PC-3 (cell line): ENCODE data around the gene HBG2. TPM values are rescaled to one million over a fixed set of nuclear protein-coding genes. Genes with fewer than 3 reads are reported as not detected.
"Not testable (repeated sequence)": the region's sequence is repeated elsewhere in the genome, so short reads cannot be mapped to it uniquely, and the experiment has no call there.

Source experiments
- ATAC-seq: fragments of 200-7000 bp; cut with Tn5 transposase; 2 replicates; pipeline ENCODE4 v1.9.1; 2020; ENCODE audit warnings: mild to moderate bottlenecking, moderate library complexity
- BruUV-seq: library from RNA; stranded (reverse); fragments of 400-500 nt; replicated peaks from 2 replicates; lab custom pipeline; 2021; lab: Mats Ljungman, UMichigan
- CTCF ChIA-PET: fragments of 300-600 bp; sonication (Branson Sonifier 250); formaldehyde crosslinking; loops from one replicate; lab custom pipeline; 2022; ENCODE audit warnings: antibody characterized with exemption; lab: Charles Lee
- POLR2A ChIA-PET: fragments of 300-600 bp; sonication (Branson Sonifier 250); formaldehyde crosslinking; loops from one replicate; lab custom pipeline; 2022; ENCODE audit warnings: antibody characterized with exemption; ENCODE audit not compliant: unreplicated experiment; lab: Charles Lee
- DNase-seq: peaks from one replicate; pipeline ENCODE4 v3.0.0-alpha.2; 2015
- H2AFZ ChIP-seq: fragments of 300-600 bp; sonication (generic); 2 replicates; pipeline ENCODE4 v1.6.0; 2016; ENCODE audit warnings: antibody characterized with exemption, low read length
- H3F3A ChIP-seq: fragments of 300-600 bp; sonication (generic); one replicate; pipeline ENCODE4 v1.6.0; 2017; ENCODE audit warnings: antibody characterized with exemption, low read length, control low read depth, mild to moderate bottlenecking; ENCODE audit not compliant: unreplicated experiment
- H3K27ac ChIP-seq: fragments of 300-600 bp; sonication (generic); 2 replicates; pipeline ENCODE4 v1.5.1; 2016; ENCODE audit warnings: mild to moderate bottlenecking, low read length
- H3K27me3 ChIP-seq: fragments of 300-600 bp; sonication (generic); 2 replicates; pipeline ENCODE4 v1.6.1; 2016; ENCODE audit warnings: low read length, mixed read lengths
- H3K36me3 ChIP-seq: fragments of 300-600 bp; sonication (generic); 2 replicates; pipeline ENCODE4 v1.6.1; 2016; ENCODE audit warnings: low read depth, mixed run types, low read length, mixed read lengths
- H3K4me1 ChIP-seq: fragments of 300-600 bp; sonication (generic); 2 replicates; pipeline ENCODE4 v1.5.1; 2016; ENCODE audit warnings: low read length; ENCODE audit not compliant: insufficient read depth
- H3K4me2 ChIP-seq: fragments of 300-600 bp; sonication (generic); 2 replicates; pipeline ENCODE4 v1.6.0; 2016; ENCODE audit warnings: low read length
- H3K4me3 ChIP-seq: fragments of 300-600 bp; sonication (generic); 2 replicates; pipeline ENCODE4 v1.5.1; 2016; ENCODE audit warnings: mild to moderate bottlenecking, low read length, mixed read lengths
- H3K79me2 ChIP-seq: fragments of 300-600 bp; sonication (generic); 2 replicates; pipeline ENCODE4 v1.6.1; 2017; ENCODE audit warnings: low read length, mixed read lengths
- H3K9ac ChIP-seq: fragments of 300-600 bp; sonication (generic); 2 replicates; pipeline ENCODE4 v1.6.0; 2016; ENCODE audit warnings: mild to moderate bottlenecking, low read length
- H3K9me2 ChIP-seq: fragments of 300-600 bp; sonication (generic); replicated peaks from 2 replicates; pipeline ENCODE4 v1.6.1; 2016; ENCODE audit warnings: mixed run types, low read length, mixed read lengths
- H3K9me3 ChIP-seq: fragments of 300-600 bp; sonication (generic); 2 replicates; pipeline ENCODE4 v1.6.1; 2016; ENCODE audit warnings: low read length, mixed read lengths
- H4K20me1 ChIP-seq: fragments of 300-600 bp; sonication (generic); 2 replicates; pipeline ENCODE4 v1.6.1; 2016; ENCODE audit warnings: low read length, mixed read lengths
- CTCF ChIP-seq: fragments of 300-600 bp; sonication (generic); conservative IDR thresholded peaks from 2 replicates; pipeline ENCODE4 v1.5.1; 2017; ENCODE audit warnings: antibody characterized with exemption, low read depth, mild to moderate bottlenecking, low read length
- EZH2 ChIP-seq: fragments of 300-600 bp; sonication (generic); IDR thresholded peaks from one replicate; pipeline ENCODE4 v1.6.1; 2017; ENCODE audit warnings: antibody characterized with exemption, mild to moderate bottlenecking, low read length; ENCODE audit not compliant: unreplicated experiment
- EZH2phosphoT487 ChIP-seq: fragments of 300-600 bp; sonication (generic); IDR thresholded peaks from 2 replicates; pipeline ENCODE4 v1.6.1; 2018; ENCODE audit warnings: mild to moderate bottlenecking, antibody characterized with exemption, low read length, borderline replicate concordance
- intact Hi-C: fragments of 100-400 bp; cut with micrococcal nuclease; formaldehyde crosslinking; loops from 2 replicates; pipeline ENCODE4 v1.9.0; 2023
- total RNA-seq: library from RNA; depleted of rRNA; stranded (reverse); fragments of >200 nt; gene quantifications from 2 replicates; pipeline ENCODE4 v1.2.3, GENCODE V29; 2014

Gene HBG2
- total RNA-seq, 1 experiment from 2014 or later = not detected

DNA sequence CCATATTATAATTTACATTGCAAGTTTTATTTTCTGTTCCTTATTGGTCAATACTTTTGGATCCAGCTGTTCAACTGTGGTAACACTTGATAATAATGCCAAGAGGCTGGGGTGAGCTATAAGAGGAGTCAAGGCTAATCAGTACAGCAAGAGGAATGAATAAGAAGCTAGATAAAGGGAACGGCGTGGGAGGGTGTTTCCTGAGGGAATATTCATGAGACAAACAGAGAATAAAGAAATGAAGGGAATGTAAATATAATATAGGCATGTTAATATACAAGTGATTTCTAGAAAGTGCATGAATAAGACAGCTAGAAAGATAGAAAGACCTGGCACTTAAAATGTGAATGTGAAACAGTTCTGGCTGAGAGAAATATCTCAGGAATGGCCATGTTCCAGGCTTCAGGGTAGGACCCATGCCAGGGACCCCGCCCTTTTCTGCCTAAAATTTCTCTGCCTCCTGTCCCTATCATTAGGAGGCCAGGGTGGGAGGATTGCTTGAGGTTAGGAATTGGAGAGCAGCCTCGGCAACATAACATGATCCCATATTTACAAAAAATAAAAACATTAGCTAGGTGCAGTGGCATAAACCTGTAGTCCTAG, 43.2 kb upstream of the HBG2 start:
- ATAC-seq = no peak

GRCh38 chr11:5294342-5294995, 39.9 kb upstream of the HBG2 start:
- H3F3A ChIP-seq, DNase-seq, POLR2A ChIA-PET, H3K27me3 ChIP-seq, H2AFZ ChIP-seq, H3K36me3 ChIP-seq, H3K4me1 ChIP-seq, CTCF ChIA-PET, H4K20me1 ChIP-seq, H3K4me2 ChIP-seq, H3K27ac ChIP-seq, H3K79me2 ChIP-seq, H3K9ac ChIP-seq, ATAC-seq, H3K9me3 ChIP-seq, H3K4me3 ChIP-seq, intact Hi-C loops, H3K9me2 ChIP-seq, BruUV-seq: not testable (repeated sequence)

More for the DNA sequence above, 43.2 kb upstream of the HBG2 start:
- intact Hi-C loops = no loop called here
- POLR2A ChIA-PET = no interaction called here
- Histone ChIP-seq H3K27me3 (peaks cover 18% of the 10 kb centered on the region; the same call in 1 of the 2 replicates), H3K9me3 (no peaks in the 10 kb centered on the region), H3K9ac (no peak overlapping the region), H3K4me3 (no peak overlapping the region), H3K4me2 (no peak overlapping the region), H3F3A (no peaks in the 10 kb centered on the region), H3K36me3 (no peaks in the 10 kb centered on the region), H2AFZ (no peak overlapping the region), H3K27ac (no peak overlapping the region), H4K20me1 (no peaks in the 10 kb centered on the region), H3K79me2 (no peaks in the 10 kb centered on the region), H3K4me1 (no peaks in the 10 kb centered on the region), H3K9me2 (no peaks in the 10 kb centered on the region)
- TF ChIP-seq EZH2 = no peak
- TF ChIP-seq CTCF = no peak
- TF ChIP-seq EZH2phosphoT487 = no peak
- CTCF ChIA-PET = no interaction called here
- no TSS peak for BruUV-seq
- DNase-seq = no peak

DNA sequence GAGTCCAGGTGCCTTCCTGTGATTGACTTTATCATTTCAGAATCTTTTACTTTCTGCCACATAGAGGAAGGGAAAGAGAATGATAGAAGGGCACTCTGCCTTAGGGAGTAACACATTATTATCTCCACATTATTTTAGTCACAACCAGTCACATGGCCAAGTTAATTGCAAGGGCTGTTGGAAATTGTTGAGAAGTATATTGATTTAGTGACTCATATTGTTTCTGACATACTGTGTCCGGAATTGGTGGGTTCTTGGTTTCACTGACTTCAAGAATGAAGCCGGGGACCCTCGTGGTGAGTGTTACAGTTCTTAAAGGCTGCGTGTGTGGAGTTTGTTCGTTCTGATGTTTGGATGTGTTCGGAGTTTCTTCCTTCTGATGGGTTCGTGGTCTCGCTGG, 38.4 kb upstream of the HBG2 start:
- DNase-seq (peak; percentile 6), ATAC-seq (no peak)
- ChIA-PET POLR2A (no interaction called here), CTCF (no interaction called here)
- no peaks in the 10 kb centered on the region for H3K27me3 ChIP-seq
- no peak overlapping the region for H3K4me3 ChIP-seq
- H3K79me2 ChIP-seq = no peaks in the 10 kb centered on the region
- intact Hi-C loops = no loop called here
- no TSS peak for BruUV-seq
- H3K9me3 ChIP-seq = no peaks in the 10 kb centered on the region
- H3K9ac ChIP-seq = no peak overlapping the region
- H4K20me1 ChIP-seq = no peaks in the 10 kb centered on the region
- no peaks in the 10 kb centered on the region for H3K4me1 ChIP-seq
- H3K36me3 ChIP-seq = no peaks in the 10 kb centered on the region
- H3K27ac ChIP-seq = no peak overlapping the region
- no peak overlapping the region for H3K4me2 ChIP-seq
- TF ChIP-seq CTCF (no peak), EZH2phosphoT487 (no peak), EZH2 (no peak)
- no peaks in the 10 kb centered on the region for H3F3A ChIP-seq
- H2AFZ ChIP-seq = no peak overlapping the region
- no peaks in the 10 kb centered on the region for H3K9me2 ChIP-seq
